KMS-11 (cell line): Measurements from ENCODE around the gene STAB1.

Experiments used
- H2AFZ ChIP-seq: fragments of 200-600 bp; sonication (generic); 2 replicates; pipeline ENCODE4 v1.6.1; 2016; ENCODE audit warnings: antibody characterized with exemption, mixed run types, low read depth
- H3K27ac ChIP-seq: fragments of 200-600 bp; sonication (generic); 2 replicates; pipeline ENCODE4 v1.6.1; 2016; ENCODE audit warnings: mild to moderate bottlenecking, mixed run types
- H3K27me3 ChIP-seq: fragments of 200-600 bp; sonication (generic); 2 replicates; pipeline ENCODE4 v1.6.1; 2017; ENCODE audit warnings: mild to moderate bottlenecking, low read depth, mixed run types, moderate library complexity; ENCODE audit not compliant: insufficient read depth
- H3K36me3 ChIP-seq: fragments of 200-600 bp; sonication (generic); 2 replicates; pipeline ENCODE4 v1.6.1; 2017; ENCODE audit warnings: mild to moderate bottlenecking, mixed run types; ENCODE audit not compliant: insufficient read depth
- H3K4me1 ChIP-seq: fragments of 200-600 bp; sonication (generic); 2 replicates; pipeline ENCODE4 v1.6.1; 2016; ENCODE audit warnings: mild to moderate bottlenecking, low read depth, mixed run types; ENCODE audit not compliant: poor library complexity, severe bottlenecking
- H3K4me2 ChIP-seq: fragments of 200-600 bp; sonication (generic); 2 replicates; pipeline ENCODE4 v1.7.0; 2016; ENCODE audit warnings: mild to moderate bottlenecking, mixed run types
- H3K4me3 ChIP-seq: fragments of 200-600 bp; sonication (generic); IDR thresholded peaks from 2 replicates; pipeline ENCODE4 v1.6.1; 2017; ENCODE audit warnings: low read depth, low read length, mixed read lengths; ENCODE audit not compliant: insufficient read depth
- H3K79me2 ChIP-seq: fragments of 200-600 bp; sonication (generic); 2 replicates; pipeline ENCODE4 v1.6.1; 2016; ENCODE audit warnings: low read depth, mixed run types; ENCODE audit not compliant: insufficient read depth
- H3K9ac ChIP-seq: fragments of 200-600 bp; sonication (generic); 2 replicates; pipeline ENCODE4 v1.6.1; 2016; ENCODE audit warnings: mild to moderate bottlenecking, mixed run types
- H4K20me1 ChIP-seq: fragments of 200-600 bp; sonication (generic); 2 replicates; pipeline ENCODE4 v1.6.1; 2016; ENCODE audit warnings: mild to moderate bottlenecking, mixed run types; ENCODE audit not compliant: insufficient read depth
- CTCF ChIP-seq: fragments of 200-600 bp; sonication (generic); conservative IDR thresholded peaks from 2 replicates; pipeline ENCODE4 v1.6.1; 2017; ENCODE audit warnings: low read depth, mild to moderate bottlenecking, antibody characterized with exemption, low read length, moderate library complexity, mixed read lengths

Gene STAB1

GRCh38 chr3:52450489-52451236, 44.5 kb upstream of the STAB1 start:
- Histone ChIP-seq H3K9ac (no peak overlapping the region), H3K27ac (no peak overlapping the region), H3K36me3 (no peaks in the 10 kb centered on the region)

GRCh38 chr3:52451237-52452083, 43.7 kb upstream of the STAB1 start:
- Histone ChIP-seq H2AFZ (no peak overlapping the region), H3K4me2 (no peak overlapping the region), H3K79me2 (peaks cover 5% of the 10 kb centered on the region; the same call in 1 of the 2 replicates), H3K27ac (no peak overlapping the region), H3K9ac (no peak overlapping the region), H3K36me3 (no peaks in the 10 kb centered on the region), H3K27me3 (no peaks in the 10 kb centered on the region), H3K4me3 (no peak overlapping the region), H4K20me1 (no peaks in the 10 kb centered on the region), H3K4me1 (peaks cover 4% of the 10 kb centered on the region)
- TF ChIP-seq CTCF = no peak

More at GRCh38 chr3:52450489-52451236, 44.5 kb upstream of the STAB1 start:
- no peaks in the 10 kb centered on the region for H3K27me3 ChIP-seq
- H3K4me1 ChIP-seq = peaks cover 4% of the 10 kb centered on the region
- no peak for TF ChIP-seq CTCF
- H3K4me3 ChIP-seq = no peak overlapping the region
- no peaks in the 10 kb centered on the region for H3K79me2 ChIP-seq
- no peak overlapping the region for H3K4me2 ChIP-seq
- H4K20me1 ChIP-seq = no peaks in the 10 kb centered on the region
- H2AFZ ChIP-seq = no peak overlapping the region

GRCh38 chr3:52452126-52452525, 43.0 kb upstream of the STAB1 start:
- H3K27me3 ChIP-seq = no peaks in the 10 kb centered on the region
- no peak overlapping the region for H3K9ac ChIP-seq
- H3K4me2 ChIP-seq = no peak overlapping the region
- no peak for TF ChIP-seq CTCF
- no peaks in the 10 kb centered on the region for H3K36me3 ChIP-seq
- H3K79me2 ChIP-seq = peaks cover 10% of the 10 kb centered on the region; the same call in 1 of the 2 replicates
- H3K27ac ChIP-seq = no peak overlapping the region
- no peak overlapping the region for H3K4me3 ChIP-seq
- no peak overlapping the region for H2AFZ ChIP-seq
- peaks cover 8% of the 10 kb centered on the region for H3K4me1 ChIP-seq
- no peaks in the 10 kb centered on the region for H4K20me1 ChIP-seq

GRCh38 chr3:52452570-52453221, 42.4 kb upstream of the STAB1 start:
- H3K9ac ChIP-seq = no peak overlapping the region
- H3K4me2 ChIP-seq = no peak overlapping the region
- no peaks in the 10 kb centered on the region for H3K27me3 ChIP-seq
- peaks cover 12% of the 10 kb centered on the region; the same call in 1 of the 2 replicates for H3K79me2 ChIP-seq
- no peak for TF ChIP-seq CTCF
- no peaks in the 10 kb centered on the region for H4K20me1 ChIP-seq
- H3K27ac ChIP-seq = no peak overlapping the region
- H3K4me1 ChIP-seq = peaks cover 8% of the 10 kb centered on the region
- no peak overlapping the region for H3K4me3 ChIP-seq
- H2AFZ ChIP-seq = no peak overlapping the region
- H3K36me3 ChIP-seq = no peaks in the 10 kb centered on the region
